GM12864 (cell line): ENCODE measurements around the gene FARP1.

Experiments
- DNase-seq: peaks from one replicate; pipeline ENCODE4 v3.0.0-alpha.2; 2011; ENCODE audit warnings: low read depth
- H3K4me3 ChIP-seq: 2 replicates; pipeline ENCODE4 v1.5.1; 2011; ENCODE audit warnings: mild to moderate bottlenecking, low read depth, low read length, control low read depth
- TF ChIP-seq, protein P1 (sequence below): IDR thresholded peaks from 2 replicates; pipeline ENCODE4 v1.5.1; 2011; ENCODE audit warnings: low read depth, mild to moderate bottlenecking, moderate library complexity, low read length, control low read depth, inconsistent platforms; ENCODE audit errors: missing control alignments

FARP1 gene

DNA sequence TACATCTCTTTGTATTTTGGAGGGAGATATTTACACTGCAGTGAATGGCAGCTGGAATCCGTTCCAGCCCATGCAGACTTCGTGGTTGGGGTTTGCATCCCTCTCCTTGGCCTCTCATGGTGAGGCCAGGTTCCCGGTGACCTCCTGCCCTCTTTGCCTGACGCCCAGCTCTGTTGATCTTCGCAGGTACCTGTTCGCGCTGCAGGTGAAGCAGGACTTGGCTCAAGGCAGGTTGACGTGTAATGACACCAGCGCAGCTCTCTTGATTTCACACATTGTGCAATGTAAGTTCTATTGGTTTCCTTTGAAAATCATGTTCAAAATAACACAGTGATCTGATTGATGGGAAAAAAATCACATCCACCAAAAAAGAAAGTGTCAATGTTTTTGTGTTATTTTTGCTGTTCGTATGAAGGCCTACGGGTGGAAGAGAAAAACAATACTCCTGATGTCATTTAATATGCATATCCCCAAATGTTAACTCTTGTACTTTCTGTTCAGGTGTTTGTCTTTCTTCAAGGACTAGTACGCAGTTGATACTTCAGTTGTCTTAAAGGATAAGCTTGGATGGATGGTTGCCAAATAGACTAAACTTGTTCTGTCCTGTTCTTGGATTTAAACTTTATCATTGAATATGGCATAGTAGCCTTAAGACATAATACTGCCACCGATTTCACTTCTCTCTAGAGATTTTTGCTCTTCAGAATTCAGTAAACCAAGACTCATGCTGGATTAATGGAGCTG is 234.9 kb downstream of the FARP1 start:
- no peak overlapping the region for H3K4me3 ChIP-seq
- TF ChIP-seq, protein P1, sequence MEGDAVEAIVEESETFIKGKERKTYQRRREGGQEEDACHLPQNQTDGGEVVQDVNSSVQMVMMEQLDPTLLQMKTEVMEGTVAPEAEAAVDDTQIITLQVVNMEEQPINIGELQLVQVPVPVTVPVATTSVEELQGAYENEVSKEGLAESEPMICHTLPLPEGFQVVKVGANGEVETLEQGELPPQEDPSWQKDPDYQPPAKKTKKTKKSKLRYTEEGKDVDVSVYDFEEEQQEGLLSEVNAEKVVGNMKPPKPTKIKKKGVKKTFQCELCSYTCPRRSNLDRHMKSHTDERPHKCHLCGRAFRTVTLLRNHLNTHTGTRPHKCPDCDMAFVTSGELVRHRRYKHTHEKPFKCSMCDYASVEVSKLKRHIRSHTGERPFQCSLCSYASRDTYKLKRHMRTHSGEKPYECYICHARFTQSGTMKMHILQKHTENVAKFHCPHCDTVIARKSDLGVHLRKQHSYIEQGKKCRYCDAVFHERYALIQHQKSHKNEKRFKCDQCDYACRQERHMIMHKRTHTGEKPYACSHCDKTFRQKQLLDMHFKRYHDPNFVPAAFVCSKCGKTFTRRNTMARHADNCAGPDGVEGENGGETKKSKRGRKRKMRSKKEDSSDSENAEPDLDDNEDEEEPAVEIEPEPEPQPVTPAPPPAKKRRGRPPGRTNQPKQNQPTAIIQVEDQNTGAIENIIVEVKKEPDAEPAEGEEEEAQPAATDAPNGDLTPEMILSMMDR: no peak
- DNase-seq: no peak

DNA sequence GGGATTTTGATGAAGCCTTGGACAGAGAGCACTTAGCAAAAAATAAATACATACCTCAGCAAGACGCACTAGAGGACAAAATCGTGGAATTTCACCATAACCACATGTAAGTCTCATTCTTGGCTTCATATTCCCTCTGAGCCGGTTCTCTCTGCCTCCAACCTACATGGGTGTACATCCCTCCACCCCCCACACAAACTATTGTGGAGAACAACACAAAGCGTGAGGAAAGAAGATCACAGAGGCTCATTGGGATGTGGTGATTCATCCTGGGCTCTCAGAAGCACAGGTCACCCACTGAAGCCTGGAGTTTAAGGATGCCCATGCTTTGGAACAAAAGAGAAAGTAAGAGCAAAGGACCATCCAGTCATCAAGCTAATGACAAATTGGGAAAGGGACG is 241.8 kb downstream of the FARP1 start:
- TF ChIP-seq, protein P1: no peak
- H3K4me3 ChIP-seq: no peak overlapping the region
- DNase-seq: no peak

DNA sequence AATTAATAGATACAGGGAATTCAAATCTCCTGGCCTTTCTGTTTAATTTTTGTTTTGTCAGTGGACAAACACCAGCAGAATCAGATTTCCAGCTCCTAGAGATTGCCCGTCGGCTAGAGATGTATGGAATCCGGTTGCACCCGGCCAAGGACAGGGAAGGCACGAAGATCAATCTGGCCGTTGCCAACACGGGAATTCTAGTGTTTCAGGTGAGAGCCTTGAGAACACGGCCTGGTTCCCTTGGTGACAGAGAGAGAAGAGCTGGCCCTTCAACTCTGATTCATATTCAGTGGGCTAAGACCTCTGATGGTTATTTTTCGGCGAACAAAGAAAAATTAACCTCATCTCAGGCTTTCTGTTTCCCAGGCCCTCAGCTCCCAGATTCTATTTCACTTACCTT is 242.7 kb downstream of the FARP1 start:
- TF ChIP-seq, protein P1: no peak
- no peak for DNase-seq

DNA sequence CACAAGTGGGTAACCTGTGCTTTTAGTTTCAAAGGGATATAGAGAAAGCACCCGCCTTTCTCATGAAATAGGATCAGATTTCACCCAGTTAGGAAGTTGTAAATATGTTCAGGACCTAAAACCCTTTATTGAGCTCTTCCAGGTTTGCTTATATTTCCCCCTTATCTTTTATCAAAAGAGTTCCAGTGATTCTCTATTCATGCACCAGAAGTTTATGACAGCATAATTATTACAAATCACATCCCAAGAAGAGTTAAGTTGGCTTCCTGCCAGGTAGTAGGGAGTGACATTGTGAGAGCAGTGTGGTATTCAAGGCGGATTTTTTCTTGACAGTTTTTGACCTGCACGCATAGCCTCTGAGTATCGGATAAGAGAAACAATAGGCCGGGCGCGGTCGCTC is 243.7 kb downstream of the FARP1 start:
- TF ChIP-seq, protein P1: no peak
- no peak overlapping the region for H3K4me3 ChIP-seq
- no peak for DNase-seq

More for the DNA sequence above, 242.7 kb downstream of the FARP1 start:
- H3K4me3 ChIP-seq: no peak overlapping the region

DNA sequence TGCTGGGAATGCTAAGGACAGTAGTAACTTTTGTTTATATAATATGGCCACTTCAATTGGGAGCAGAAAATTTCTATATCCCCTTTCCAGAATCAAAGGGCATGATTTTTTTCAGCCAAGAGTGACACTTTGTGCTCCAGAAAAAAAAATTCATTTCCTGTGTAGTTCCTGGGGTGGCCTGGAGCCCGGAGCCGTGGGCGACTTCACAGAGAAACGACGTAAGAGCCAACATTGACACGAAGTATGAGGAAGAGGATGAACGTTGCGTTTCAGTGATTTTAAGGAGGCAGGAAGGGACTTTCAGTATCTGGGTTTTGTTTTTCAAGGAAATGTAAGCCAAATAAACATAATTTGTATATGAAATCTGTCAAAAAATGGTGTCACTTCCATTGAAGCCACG is 246.4 kb downstream of the FARP1 start:
- DNase-seq: no peak
- H3K4me3 ChIP-seq: no peak overlapping the region
- TF ChIP-seq, protein P1: no peak

DNA sequence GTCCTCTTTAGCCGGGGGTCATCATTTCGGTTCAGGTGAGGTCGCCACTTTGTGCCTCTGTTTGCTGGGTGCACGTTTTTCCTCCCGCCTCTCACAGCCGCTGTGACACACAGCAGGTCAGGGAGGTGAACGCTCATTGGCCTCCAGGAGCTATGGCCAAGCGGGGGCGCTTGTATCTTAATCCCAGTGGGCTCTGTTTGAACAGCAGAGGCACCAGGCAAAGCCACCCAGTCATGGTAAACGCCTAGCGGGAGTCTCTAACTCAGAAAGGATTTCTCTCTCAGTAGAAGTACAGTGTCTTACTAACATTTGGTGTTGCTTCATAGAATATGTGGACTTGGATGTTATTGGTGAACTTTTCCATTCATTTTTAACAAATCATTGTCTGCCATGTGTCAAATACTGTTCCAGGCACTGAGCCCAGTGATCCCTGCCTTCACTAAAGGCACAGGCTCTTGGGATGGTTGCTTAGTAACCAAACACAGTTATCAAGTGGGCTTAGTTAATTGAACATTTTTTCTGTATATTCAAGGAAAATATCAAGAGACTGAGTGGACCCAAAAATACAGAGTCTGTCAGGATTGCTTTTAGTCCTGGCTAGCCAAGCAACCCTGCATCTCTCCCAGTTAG is 247.3 kb downstream of the FARP1 start:
- H3K4me3 ChIP-seq: no peak overlapping the region
- no peak for DNase-seq
- TF ChIP-seq, protein P1: no peak
